Stimulated activated CD4-positive, alpha-beta T cell treated with anti-CD3 and anti-CD28 coated beads, Interleukin-4, amount 100 ng/mL, for 1 hour (primary cell): ENCODE data around the gene PRMT5.
"Not testable (repeated sequence)": the region's sequence is repeated elsewhere in the genome, so short reads cannot be mapped to it uniquely, and the experiment has no call there.

ENCODE experiments used
- DNase-seq: peaks from one replicate; pipeline ENCODE4 v3.0.0-alpha.2; 2020

The PRMT5 gene

GRCh38 chr14:22929104-22929960 lies at the start of gene PRMT5:
TSS of gene PRMT5 (minus strand) at chr14:22929376. CDS start at chr14:22929361, 15 bp downstream.
- DNase-seq = peak; percentile 97

DNA sequence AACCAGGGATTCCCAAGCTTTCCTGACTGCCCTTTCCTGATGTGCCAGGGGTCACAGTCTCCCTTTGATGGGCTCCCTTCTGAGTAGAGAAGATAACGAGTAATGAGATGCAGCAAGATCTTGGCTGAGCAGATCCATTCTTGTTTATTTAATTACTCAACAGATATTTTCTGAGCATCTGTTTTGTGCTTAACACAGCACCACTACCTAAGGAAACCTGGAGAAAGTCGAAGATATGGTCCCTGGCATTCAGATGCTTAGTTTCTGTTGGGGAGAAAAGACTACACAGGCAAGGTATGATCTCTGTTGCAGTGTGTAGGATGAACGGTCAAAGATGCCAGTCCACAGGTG lies 49.3 kb upstream of the PRMT5 start:
- no peak for DNase-seq

DNA sequence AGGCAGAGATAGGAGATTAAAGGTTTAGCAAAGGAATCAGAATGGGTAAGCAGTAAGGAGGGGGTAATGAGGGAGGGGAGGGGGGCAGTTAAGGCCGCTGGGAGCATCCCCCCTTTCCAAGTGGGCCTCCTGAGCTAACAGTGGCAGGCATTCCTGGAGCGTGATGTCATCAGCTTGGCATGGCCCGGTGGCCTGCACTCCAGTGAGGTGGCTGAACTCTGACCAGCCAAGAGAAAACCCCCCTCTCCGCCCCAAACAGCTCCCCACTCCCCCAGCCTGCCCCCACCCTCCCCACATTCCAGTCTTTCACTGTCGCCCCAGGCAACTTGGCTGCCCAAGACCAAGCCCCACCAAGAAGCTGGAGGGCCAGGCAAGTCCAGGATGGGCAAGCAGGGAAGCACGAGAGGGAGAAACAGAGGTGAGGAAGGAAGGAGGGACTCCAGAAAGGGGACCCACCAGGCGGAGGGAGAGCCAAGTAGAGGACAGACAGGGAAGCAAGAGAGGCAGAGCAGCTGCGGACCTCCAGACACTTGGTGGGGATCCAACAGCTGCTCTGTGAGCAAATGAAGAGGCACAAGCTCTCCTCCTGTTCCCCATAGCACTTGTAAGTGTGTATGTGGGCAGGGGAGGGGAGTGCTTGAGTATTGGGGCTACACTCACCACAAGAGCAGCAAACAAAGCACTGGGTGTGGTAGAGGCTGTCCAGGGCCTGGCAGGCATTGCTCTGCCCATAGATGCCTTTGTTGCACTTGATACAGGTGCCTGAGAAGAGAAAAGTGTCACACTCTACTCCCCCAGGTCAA lies 48.7 kb upstream of the PRMT5 start:
- DNase-seq = no peak

GRCh38 chr14:22977434-22977683 lies 48.2 kb upstream of the PRMT5 start:
- DNase-seq = no peak

DNA sequence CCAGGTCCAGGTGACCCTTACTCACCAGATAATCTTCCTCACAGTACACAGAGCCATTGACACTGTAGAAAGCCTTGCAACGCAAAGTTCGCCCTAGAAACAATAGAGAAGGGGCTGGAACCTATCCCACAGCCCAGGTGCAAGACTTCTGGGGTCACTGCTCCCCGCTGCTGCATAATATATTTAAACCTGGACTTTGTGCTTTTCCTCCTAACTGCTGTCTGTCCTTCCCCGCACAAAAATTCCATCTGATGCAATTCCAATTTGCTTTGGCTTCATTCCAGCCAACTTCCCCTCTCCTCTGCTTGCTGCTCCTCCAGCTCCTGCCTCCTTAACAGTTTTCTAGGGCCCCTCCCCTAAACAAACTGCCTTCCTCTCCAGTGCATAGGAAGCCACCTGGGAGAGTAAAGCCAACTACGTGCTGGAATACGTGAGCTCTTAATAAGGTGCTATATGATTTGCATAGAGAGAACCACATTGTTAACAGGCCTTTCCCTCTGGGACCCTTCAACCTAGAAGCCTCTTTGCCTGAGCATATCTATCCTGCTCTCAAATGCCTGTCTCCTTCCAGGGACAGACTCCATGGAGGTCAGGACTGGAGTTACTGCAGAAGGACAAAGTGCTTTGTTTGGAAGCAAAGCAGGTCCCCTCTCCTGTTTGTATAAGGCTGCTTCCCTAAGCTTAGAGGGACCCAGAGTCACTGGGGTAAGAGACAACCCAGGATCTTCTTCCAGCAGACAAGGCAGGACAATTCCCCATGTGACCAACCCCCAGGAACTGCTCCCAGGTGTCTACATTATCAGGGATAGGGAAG lies 47.7 kb upstream of the PRMT5 start:
- DNase-seq = no peak

DNA sequence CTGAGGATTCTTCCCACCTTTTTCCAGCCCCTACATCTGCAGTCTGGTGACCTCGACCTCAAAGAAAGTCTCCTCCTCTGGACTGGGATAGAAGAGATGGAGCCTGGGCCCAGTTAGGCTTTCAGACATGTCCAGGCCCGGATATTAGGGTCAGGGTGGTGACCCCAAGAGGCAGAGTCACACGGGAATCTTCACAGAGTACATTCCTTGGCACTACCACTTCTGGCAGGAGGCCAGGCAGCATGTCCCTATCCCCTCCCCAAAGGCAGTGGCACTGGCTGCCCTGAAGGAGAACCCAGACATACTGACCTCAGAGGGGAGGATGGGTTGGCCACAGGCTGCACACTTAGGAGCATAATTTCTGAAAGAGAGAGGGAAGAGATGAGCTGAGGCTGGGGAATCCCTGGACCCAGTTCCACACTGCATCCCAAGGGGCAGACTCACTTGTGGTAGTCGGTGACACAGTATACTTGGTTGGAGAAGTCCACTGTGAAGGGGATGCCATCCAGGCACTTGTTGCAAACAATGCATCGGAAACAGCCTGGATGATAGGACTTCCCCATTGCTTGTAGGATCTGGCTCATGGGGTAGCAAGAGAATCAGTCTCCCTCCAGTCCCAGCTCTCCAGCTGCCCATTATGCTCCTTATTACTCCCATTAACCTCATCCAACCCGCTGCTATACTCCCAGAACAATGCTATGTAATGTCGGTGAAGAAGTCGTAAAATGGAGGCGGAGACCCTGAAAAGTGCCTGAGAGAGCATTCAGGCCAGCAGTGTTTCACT lies 45.5 kb upstream of the PRMT5 start:
- DNase-seq = no peak

DNA sequence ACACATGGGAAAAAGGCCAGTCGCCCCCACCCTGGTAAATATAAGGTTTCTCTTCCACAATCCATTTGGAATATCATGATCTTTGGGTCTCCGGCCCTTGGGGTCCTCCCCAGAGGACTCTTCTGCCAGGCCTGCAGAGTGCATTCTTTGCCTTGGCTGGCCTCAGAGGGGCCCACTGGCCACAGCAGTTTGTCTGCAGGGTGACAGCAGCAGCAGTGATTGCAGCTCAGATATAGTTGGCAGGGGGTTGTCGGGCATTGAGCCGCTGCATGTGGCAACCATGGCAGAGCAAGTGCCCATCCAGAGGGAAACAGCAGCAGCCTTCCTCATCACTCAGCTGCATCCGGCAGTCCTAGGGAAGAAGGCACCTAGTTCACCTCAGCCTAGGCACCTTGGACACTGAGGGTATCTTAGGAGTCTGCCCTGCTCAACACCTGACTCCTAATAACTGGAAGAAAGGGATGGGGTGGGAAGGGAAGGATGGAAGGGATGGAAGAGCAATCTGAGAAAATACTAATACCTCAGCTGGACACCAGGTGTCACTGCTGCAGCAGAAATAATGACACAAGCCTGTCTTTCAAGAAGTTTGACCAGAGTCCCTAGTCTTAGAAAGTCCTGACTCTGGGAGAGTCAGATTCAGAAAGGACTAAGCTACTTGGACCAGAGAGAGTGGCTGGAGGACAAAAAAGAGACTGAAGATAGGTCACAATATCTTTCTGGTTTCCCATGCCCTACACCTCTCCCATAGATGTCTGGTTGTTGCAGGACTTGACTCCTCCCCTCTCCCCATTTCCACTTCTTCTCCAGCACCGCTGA lies 44.2 kb upstream of the PRMT5 start:
- DNase-seq = peak; percentile 17

GRCh38 chr14:22972313-22972930 lies 43.2 kb upstream of the PRMT5 start:
- no peak for DNase-seq

- DNase-seq = no peak
These were observed 42.0 kb upstream of the PRMT5 start for GRCh38 chr14:22971152-22971551.

GRCh38 chr14:22966783-22967269 lies 37.6 kb upstream of the PRMT5 start:
- no peak for DNase-seq

GRCh38 chr14:22965916-22966782 lies 37.0 kb upstream of the PRMT5 start:
- DNase-seq = not testable (repeated sequence)

DNA sequence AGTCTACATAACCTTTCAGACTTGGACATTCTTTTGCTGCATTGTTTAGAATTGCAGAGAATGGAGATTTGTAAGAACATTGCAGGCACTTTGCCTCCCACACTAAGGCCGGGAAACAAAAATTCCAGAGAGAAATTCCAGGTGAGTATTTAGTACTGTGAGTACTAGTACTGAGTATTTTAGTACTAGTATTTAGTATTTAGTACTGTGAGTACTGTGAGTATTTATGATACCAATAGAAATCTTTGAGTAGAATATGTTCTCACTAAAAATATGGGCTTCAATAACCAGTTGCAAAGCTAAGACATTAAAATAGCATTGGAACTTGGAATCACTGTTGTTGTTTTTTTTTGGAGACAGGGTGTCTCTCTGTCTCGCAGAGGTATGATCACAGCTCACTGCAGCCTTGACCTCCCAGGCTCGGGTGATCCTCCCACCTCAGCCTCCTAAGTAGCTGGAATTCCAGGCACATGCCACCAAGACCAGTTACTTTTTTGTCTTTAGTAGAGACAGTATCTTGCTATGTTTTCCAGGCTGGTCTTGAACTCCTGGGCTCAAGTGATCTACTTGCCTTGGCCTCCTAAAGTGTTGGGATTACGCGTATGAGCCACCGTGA lies 33.0 kb upstream of the PRMT5 start:
- DNase-seq = no peak

DNA sequence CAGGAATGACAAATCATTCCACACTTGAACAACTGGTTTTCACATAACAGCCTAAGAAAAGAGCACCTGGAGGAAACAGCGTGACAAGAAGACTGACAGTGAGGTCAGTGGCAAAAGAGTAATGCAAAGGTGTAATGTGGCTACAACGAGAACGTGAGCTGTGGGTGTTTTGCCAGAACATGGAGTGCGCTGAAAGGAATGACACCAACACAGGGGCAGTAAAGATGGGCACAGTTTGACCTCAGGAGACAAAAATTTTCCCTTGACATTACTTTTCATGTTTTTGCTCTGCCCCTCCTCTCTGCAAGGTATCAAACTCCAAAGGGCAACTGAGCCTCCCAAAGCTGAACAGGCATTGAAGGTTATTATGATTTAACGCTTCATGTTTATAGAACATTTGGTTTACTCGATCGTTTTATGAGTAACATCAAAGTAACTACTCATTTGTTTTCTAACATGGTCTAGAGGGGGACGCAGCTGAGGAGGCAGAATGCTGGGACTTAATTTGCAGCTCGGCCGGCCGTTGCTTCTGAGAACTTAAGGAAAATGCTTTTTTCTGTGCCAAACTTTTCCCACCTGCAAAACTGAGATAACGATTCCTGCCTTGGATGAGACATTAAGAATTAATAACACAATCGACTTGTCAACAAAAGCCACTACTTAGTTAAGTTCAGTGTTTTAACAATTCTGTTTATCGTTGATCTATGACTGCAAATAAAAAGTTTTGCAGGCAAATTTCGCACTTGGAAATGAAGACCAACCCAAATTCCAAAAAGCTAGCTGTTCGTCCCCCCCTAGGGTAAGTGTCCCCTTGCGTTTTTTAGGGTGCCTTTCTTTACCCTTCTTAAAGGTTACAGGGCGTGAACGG lies 26.8 kb upstream of the PRMT5 start:
- no peak for DNase-seq

DNA sequence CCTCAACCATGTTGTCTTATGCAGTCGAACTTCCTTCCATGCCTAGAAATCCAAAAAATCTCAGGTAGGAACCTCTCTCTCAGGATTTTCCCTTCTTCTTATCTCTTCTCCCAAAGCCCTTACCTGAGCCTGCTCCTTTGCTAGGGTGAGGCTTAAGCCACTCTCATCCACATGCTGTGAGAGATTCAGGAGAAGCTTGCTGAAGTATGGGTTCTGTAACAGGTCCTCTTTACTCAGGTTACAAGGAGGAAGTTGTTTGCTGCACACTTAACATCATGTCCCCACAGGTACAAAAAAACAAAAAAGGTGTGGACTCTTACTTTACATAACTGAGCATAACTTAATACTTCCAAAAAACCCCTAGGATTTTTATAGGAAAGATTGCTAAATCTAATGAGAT lies 23.2 kb upstream of the PRMT5 start:
- no peak for DNase-seq

GRCh38 chr14:22951795-22952194 lies 22.6 kb upstream of the PRMT5 start:
- DNase-seq = not testable (repeated sequence)

- DNase-seq = no peak
These were observed 16.5 kb upstream of the PRMT5 start for GRCh38 chr14:22945642-22946041.

- no peak for DNase-seq
These were observed 10.5 kb upstream of the PRMT5 start for GRCh38 chr14:22939684-22940083.

DNA sequence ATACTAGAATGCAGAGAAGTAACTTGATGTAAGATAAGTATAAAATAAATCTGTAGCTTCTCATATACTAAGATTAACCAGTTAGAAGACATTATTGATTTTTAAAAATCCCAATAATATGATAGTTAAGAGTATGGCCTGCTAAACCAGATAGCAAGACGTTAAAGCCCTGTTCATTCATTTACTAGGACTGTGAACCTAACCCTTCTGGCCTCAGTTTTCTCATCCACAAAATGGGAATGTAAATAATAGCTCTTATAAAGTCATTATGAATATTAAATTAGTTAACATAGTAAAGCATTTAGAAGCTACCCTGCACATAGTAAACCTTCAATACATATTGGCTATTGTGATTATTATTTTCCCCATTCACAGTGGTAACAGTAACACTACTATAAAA lies 6.0 kb upstream of the PRMT5 start:
- no peak for DNase-seq

DNA sequence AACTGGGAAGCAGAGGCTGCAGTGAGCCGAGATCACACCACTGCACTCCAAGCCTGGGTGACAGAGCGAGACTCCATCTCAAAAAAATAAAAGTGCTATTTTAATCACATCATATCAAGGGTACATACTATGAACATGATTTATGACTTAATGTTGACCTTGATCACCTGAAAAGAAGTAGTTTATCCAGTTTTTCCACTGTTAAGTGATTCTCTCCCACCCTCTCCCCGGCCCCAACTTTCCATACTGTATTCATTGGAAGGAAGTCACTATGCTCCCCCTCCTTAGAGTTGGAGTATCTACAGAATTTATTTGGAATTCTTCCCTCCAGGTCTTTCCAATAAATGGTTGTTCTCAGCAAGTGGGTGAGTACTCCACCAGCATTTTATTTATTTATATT lies 3.0 kb upstream of the PRMT5 start:
- no peak for DNase-seq
